ENCODE results near the gene CCDC180. TPM values are rescaled to one million over a fixed set of nuclear protein-coding genes. Genes with fewer than 3 reads are reported as not detected.

CCDC180 gene
- total RNA-seq, 1 experiment from 2014 or later: 5.1 TPM

DNA sequence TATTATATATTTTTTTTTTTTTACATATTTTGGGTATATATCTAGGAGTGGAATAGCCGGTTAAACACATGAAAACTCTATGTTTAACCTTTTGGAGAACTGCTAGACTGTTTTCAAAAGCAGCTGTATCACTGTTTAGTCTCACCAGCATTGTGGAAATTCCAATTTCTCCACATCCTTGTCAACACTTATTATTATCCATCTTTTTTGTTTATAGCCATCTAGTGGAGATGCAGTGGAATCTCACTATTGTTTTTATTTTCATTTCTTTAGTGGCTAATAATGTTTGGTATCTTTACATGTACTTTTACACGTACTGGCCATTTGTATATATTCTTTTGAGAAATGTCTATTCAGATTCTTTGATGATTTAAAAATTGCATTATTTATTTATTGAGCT is 22.7 kb upstream of the CCDC180 start:
- intact Hi-C loops (cut with micrococcal nuclease): no loop called here

DNA sequence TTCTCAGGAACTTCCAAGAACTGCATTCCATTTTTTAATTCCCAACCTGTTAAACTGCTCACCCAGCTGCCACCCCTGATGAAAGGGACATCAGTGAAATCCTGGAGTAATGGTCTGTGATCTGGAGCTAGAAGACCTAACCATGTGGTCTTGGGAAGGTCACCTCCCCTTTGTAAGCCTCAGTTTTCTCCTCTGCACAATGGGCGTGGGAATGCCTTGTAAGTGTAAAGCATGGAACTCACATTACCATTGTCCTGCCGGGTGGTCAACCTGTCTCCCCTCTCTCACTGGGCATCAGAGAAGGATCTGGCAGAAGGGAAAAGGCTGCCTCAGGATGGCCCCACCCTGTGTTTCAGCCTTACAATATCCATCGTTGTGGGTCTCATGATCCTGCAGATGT is 15.3 kb upstream of the CCDC180 start:
- DNase-seq (ENCODE audit: unreplicated experiment): no peak
- TF ChIP-seq CTCF (IDR thresholded peaks at IDR 0.05; ENCODE audit: unreplicated experiment): no peak
- no TSS peak for BruUV-seq (replicated peaks)
- CTCF ChIA-PET: interaction anchor here (0.7 to 1.1 kb wide), 2 partner anchors 94 to 183 kb away, joined by 3 read pairs; no protein-coding TSS in a partner anchor
- H3K9me3 Mint-ChIP-seq (ENCODE audit: unreplicated experiment): no peaks in the 10 kb centered on the region
- H3K4me1 Mint-ChIP-seq (ENCODE audit: insufficient read depth, unreplicated experiment): peaks cover 7% of the 10 kb centered on the region
- no peak overlapping the region for H3K27ac Mint-ChIP-seq (ENCODE audit: low read depth, unreplicated experiment)
- intact Hi-C loops (cut with micrococcal nuclease): no loop called here
- no peak overlapping the region for H3K4me3 Mint-ChIP-seq (ENCODE audit: unreplicated experiment)
- H3K36me3 Mint-ChIP-seq (ENCODE audit: insufficient read depth, unreplicated experiment): peaks cover 57% of the 10 kb centered on the region
- POLR2A ChIA-PET: no interaction called here
- H3K27me3 Mint-ChIP-seq (ENCODE audit: insufficient read depth, unreplicated experiment): no peaks in the 10 kb centered on the region

More for the DNA sequence above, 22.7 kb upstream of the CCDC180 start:
- TF ChIP-seq CTCF (IDR thresholded peaks at IDR 0.05; ENCODE audit: unreplicated experiment): no peak
- Mint-ChIP-seq H3K4me1 (ENCODE audit: insufficient read depth, unreplicated experiment) (no peaks in the 10 kb centered on the region), H3K27me3 (ENCODE audit: insufficient read depth, unreplicated experiment) (no peaks in the 10 kb centered on the region), H3K9me3 (ENCODE audit: unreplicated experiment) (peaks cover 8% of the 10 kb centered on the region), H3K36me3 (ENCODE audit: insufficient read depth, unreplicated experiment) (peaks cover 60% of the 10 kb centered on the region), H3K27ac (ENCODE audit: low read depth, unreplicated experiment) (no peak overlapping the region), H3K4me3 (ENCODE audit: unreplicated experiment) (no peak overlapping the region)
- no TSS peak for BruUV-seq (replicated peaks)
- POLR2A ChIA-PET: no interaction called here
- DNase-seq (ENCODE audit: unreplicated experiment): no peak
- CTCF ChIA-PET: no interaction called here

- BruUV-seq (replicated peaks): no TSS peak
- TF ChIP-seq CTCF (IDR thresholded peaks at IDR 0.05; ENCODE audit: unreplicated experiment): no peak
- peak; percentile 70 for DNase-seq (ENCODE audit: unreplicated experiment)
These were observed 14.2 kb upstream of the CCDC180 start for GRCh38 chr9:97293207-97293721.

DNA sequence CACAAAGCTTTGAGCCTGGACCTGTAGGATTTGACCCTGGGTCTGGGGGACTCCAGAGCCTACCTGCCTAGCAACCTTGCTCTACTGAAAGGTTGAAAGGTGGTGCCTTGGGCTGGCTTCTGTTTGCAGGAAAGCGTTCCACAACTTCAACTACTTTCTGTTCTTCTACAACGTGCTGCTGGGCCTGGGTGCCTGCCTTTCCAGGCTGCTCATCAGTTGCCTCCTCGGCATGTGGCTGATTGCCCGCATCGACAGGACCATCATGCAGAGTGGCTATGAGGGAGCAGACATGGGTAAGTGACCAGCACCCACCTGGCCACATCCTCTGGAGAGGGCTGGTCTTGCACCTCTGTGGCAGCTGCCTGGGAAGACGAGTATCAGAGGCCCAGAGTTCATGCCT is 13.6 kb upstream of the CCDC180 start:
- Mint-ChIP-seq H3K4me1 (ENCODE audit: insufficient read depth, unreplicated experiment) (peaks cover 7% of the 10 kb centered on the region), H3K36me3 (ENCODE audit: insufficient read depth, unreplicated experiment) (peaks cover 46% of the 10 kb centered on the region), H3K4me3 (ENCODE audit: unreplicated experiment) (no peak overlapping the region), H3K27me3 (ENCODE audit: insufficient read depth, unreplicated experiment) (no peaks in the 10 kb centered on the region), H3K27ac (ENCODE audit: low read depth, unreplicated experiment) (no peak overlapping the region), H3K9me3 (ENCODE audit: unreplicated experiment) (no peaks in the 10 kb centered on the region)
- ChIA-PET POLR2A (no interaction called here), CTCF (no interaction called here)
- intact Hi-C loops (cut with micrococcal nuclease): no loop called here
- BruUV-seq (replicated peaks): no TSS peak
- DNase-seq (ENCODE audit: unreplicated experiment): no peak
- no peak for TF ChIP-seq CTCF (IDR thresholded peaks at IDR 0.05; ENCODE audit: unreplicated experiment)

More at GRCh38 chr9:97293207-97293721, 14.2 kb upstream of the CCDC180 start:
- no peak overlapping the region for H3K4me3 Mint-ChIP-seq (ENCODE audit: unreplicated experiment)
- H3K36me3 Mint-ChIP-seq (ENCODE audit: insufficient read depth, unreplicated experiment): peaks cover 46% of the 10 kb centered on the region
- POLR2A ChIA-PET: no interaction called here
- H3K9me3 Mint-ChIP-seq (ENCODE audit: unreplicated experiment): no peaks in the 10 kb centered on the region
- peaks cover 7% of the 10 kb centered on the region for H3K4me1 Mint-ChIP-seq (ENCODE audit: insufficient read depth, unreplicated experiment)
- intact Hi-C loops (cut with micrococcal nuclease): no loop called here
- no peak overlapping the region for H3K27ac Mint-ChIP-seq (ENCODE audit: low read depth, unreplicated experiment)
- H3K27me3 Mint-ChIP-seq (ENCODE audit: insufficient read depth, unreplicated experiment): no peaks in the 10 kb centered on the region
- CTCF ChIA-PET: interaction anchor here (1.1 kb wide), 1 partner anchor 93 kb away, joined by 3 read pairs; no protein-coding TSS in a partner anchor

Data from MCF 10A (cell line).